Measurements from ENCODE around the gene GHR. TPM values are rescaled to one million over a fixed set of nuclear protein-coding genes. Genes with fewer than 3 reads are reported as not detected.

Gene GHR
- total RNA-seq, 2 experiments from 2014 or later, result not detected

GRCh38 chr5:42422656-42423280, 471 bp upstream of the GHR start:
- Mint-ChIP-seq H3K9me3 (no peaks in the 10 kb centered on the region), H3K36me3 (ENCODE audit: low read depth) (no peaks in the 10 kb centered on the region), H3K4me1 (no peaks in the 10 kb centered on the region), H3K27me3 (peaks cover 18% of the 10 kb centered on the region), H3K27ac (no peak overlapping the region), H3K4me3 (no peak overlapping the region)
- no peak for DNase-seq
- CTCF ChIA-PET, result interaction anchor here (0.6 to 2.1 kb wide), 8 partner anchors 23 to 467 kb away, joined by 3 to 8 read pairs (median 3); no protein-coding TSS in a partner anchor
- POLR2A ChIA-PET, result interaction anchor here (1.0 kb wide), 1 partner anchor 344 kb away, joined by 3 read pairs; no protein-coding TSS in a partner anchor

GRCh38 chr5:42426016-42426415, 2.8 kb downstream of the GHR start:
- H3K4me1 Mint-ChIP-seq, result no peaks in the 10 kb centered on the region
- CTCF ChIA-PET, result no interaction called here
- H3K27me3 Mint-ChIP-seq, result peaks cover 15% of the 10 kb centered on the region
- no peak overlapping the region for H3K27ac Mint-ChIP-seq
- no peaks in the 10 kb centered on the region for H3K9me3 Mint-ChIP-seq
- H3K4me3 Mint-ChIP-seq, result no peak overlapping the region
- no peaks in the 10 kb centered on the region for H3K36me3 Mint-ChIP-seq (ENCODE audit: low read depth)
- POLR2A ChIA-PET, result no interaction called here
- no peak for DNase-seq

- H3K36me3 Mint-ChIP-seq (ENCODE audit: low read depth), result no peaks in the 10 kb centered on the region
- H3K27me3 Mint-ChIP-seq, result peaks cover 13% of the 10 kb centered on the region
- ChIA-PET CTCF (no interaction called here), POLR2A (no interaction called here)
- DNase-seq, result no peak
- H3K4me3 Mint-ChIP-seq, result no peak overlapping the region
- no peak overlapping the region for H3K27ac Mint-ChIP-seq
- no peaks in the 10 kb centered on the region for H3K9me3 Mint-ChIP-seq
- H3K4me1 Mint-ChIP-seq, result no peaks in the 10 kb centered on the region
These were observed 6.5 kb downstream of the GHR start for GRCh38 chr5:42429694-42430093.

- DNase-seq, result no peak
- ChIA-PET POLR2A (no interaction called here), CTCF (no interaction called here)
- Mint-ChIP-seq H3K27ac (no peak overlapping the region), H3K4me1 (no peaks in the 10 kb centered on the region), H3K9me3 (no peaks in the 10 kb centered on the region), H3K27me3 (no peaks in the 10 kb centered on the region), H3K36me3 (ENCODE audit: low read depth) (no peaks in the 10 kb centered on the region), H3K4me3 (no peak overlapping the region)
These were observed 10.9 kb downstream of the GHR start for GRCh38 chr5:42434047-42434724.

- ChIA-PET POLR2A (no interaction called here), CTCF (no interaction called here)
- Mint-ChIP-seq H3K9me3 (no peaks in the 10 kb centered on the region), H3K27me3 (no peaks in the 10 kb centered on the region), H3K4me3 (no peak overlapping the region), H3K27ac (no peak overlapping the region), H3K36me3 (ENCODE audit: low read depth) (no peaks in the 10 kb centered on the region), H3K4me1 (no peaks in the 10 kb centered on the region)
- DNase-seq, result no peak
These were observed 12.8 kb downstream of the GHR start for GRCh38 chr5:42436051-42436450.

- no peak for DNase-seq
- ChIA-PET CTCF (no interaction called here), POLR2A (no interaction called here)
- Mint-ChIP-seq H3K9me3 (no peaks in the 10 kb centered on the region), H3K27me3 (peaks cover 1% of the 10 kb centered on the region), H3K4me1 (no peaks in the 10 kb centered on the region), H3K36me3 (ENCODE audit: low read depth) (no peaks in the 10 kb centered on the region), H3K4me3 (no peak overlapping the region), H3K27ac (no peak overlapping the region)
These were observed 31.2 kb downstream of the GHR start for GRCh38 chr5:42454216-42454995.

- CTCF ChIA-PET, result no interaction called here
- Mint-ChIP-seq H3K4me1 (no peaks in the 10 kb centered on the region), H3K4me3 (no peak overlapping the region), H3K36me3 (ENCODE audit: low read depth) (no peaks in the 10 kb centered on the region), H3K27ac (no peak overlapping the region), H3K9me3 (no peaks in the 10 kb centered on the region), H3K27me3 (no peaks in the 10 kb centered on the region)
- POLR2A ChIA-PET, result no interaction called here
- no peak for DNase-seq
These were observed 37.8 kb downstream of the GHR start for GRCh38 chr5:42461033-42461432.

- Mint-ChIP-seq H3K27ac (no peak overlapping the region), H3K9me3 (no peaks in the 10 kb centered on the region), H3K4me1 (no peaks in the 10 kb centered on the region), H3K27me3 (no peaks in the 10 kb centered on the region), H3K36me3 (ENCODE audit: low read depth) (no peaks in the 10 kb centered on the region), H3K4me3 (no peak overlapping the region)
- CTCF ChIA-PET, result no interaction called here
- POLR2A ChIA-PET, result no interaction called here
- DNase-seq, result no peak
These were observed 38.3 kb downstream of the GHR start for GRCh38 chr5:42461507-42461906.

GRCh38 chr5:42462083-42462482, 38.8 kb downstream of the GHR start:
- H3K27ac Mint-ChIP-seq, result no peak overlapping the region
- H3K4me3 Mint-ChIP-seq, result no peak overlapping the region
- ChIA-PET POLR2A (no interaction called here), CTCF (no interaction called here)
- no peaks in the 10 kb centered on the region for H3K9me3 Mint-ChIP-seq
- H3K27me3 Mint-ChIP-seq, result no peaks in the 10 kb centered on the region
- no peaks in the 10 kb centered on the region for H3K36me3 Mint-ChIP-seq (ENCODE audit: low read depth)
- no peak for DNase-seq
- no peaks in the 10 kb centered on the region for H3K4me1 Mint-ChIP-seq

GRCh38 chr5:42467572-42467971, 44.3 kb downstream of the GHR start:
- no peak overlapping the region for H3K27ac Mint-ChIP-seq
- CTCF ChIA-PET, result no interaction called here
- no peaks in the 10 kb centered on the region for H3K9me3 Mint-ChIP-seq
- POLR2A ChIA-PET, result no interaction called here
- no peaks in the 10 kb centered on the region for H3K36me3 Mint-ChIP-seq (ENCODE audit: low read depth)
- no peak overlapping the region for H3K4me3 Mint-ChIP-seq
- no peak for DNase-seq
- H3K4me1 Mint-ChIP-seq, result no peaks in the 10 kb centered on the region
- no peaks in the 10 kb centered on the region for H3K27me3 Mint-ChIP-seq

- ChIA-PET CTCF (no interaction called here), POLR2A (no interaction called here)
- Mint-ChIP-seq H3K4me1 (no peaks in the 10 kb centered on the region), H3K9me3 (no peaks in the 10 kb centered on the region), H3K36me3 (ENCODE audit: low read depth) (no peaks in the 10 kb centered on the region), H3K27me3 (no peaks in the 10 kb centered on the region), H3K27ac (no peak overlapping the region), H3K4me3 (no peak overlapping the region)
- no peak for DNase-seq
These were observed 44.8 kb downstream of the GHR start for GRCh38 chr5:42467981-42468524.

- Mint-ChIP-seq H3K9me3 (no peaks in the 10 kb centered on the region), H3K4me3 (no peak overlapping the region), H3K36me3 (ENCODE audit: low read depth) (no peaks in the 10 kb centered on the region), H3K27ac (no peak overlapping the region), H3K27me3 (peaks cover 3% of the 10 kb centered on the region), H3K4me1 (no peaks in the 10 kb centered on the region)
- CTCF ChIA-PET, result no interaction called here
- no peak for DNase-seq
- POLR2A ChIA-PET, result no interaction called here
These were observed 60.4 kb downstream of the GHR start for GRCh38 chr5:42483472-42484154.

- no peaks in the 10 kb centered on the region for H3K27me3 Mint-ChIP-seq
- no peak overlapping the region for H3K4me3 Mint-ChIP-seq
- no peak for DNase-seq
- POLR2A ChIA-PET, result no interaction called here
- no peak overlapping the region for H3K27ac Mint-ChIP-seq
- H3K4me1 Mint-ChIP-seq, result no peaks in the 10 kb centered on the region
- CTCF ChIA-PET, result no interaction called here
- no peaks in the 10 kb centered on the region for H3K9me3 Mint-ChIP-seq
- H3K36me3 Mint-ChIP-seq (ENCODE audit: low read depth), result no peaks in the 10 kb centered on the region
These were observed 63.8 kb downstream of the GHR start for GRCh38 chr5:42487077-42487476.
